SIG-M5 treated with dmso at 0.1 percent for 504 hours (cell line): ENCODE results near the gene SLFN11.
"Not testable (repeated sequence)": the region's sequence is repeated elsewhere in the genome, so short reads cannot be mapped to it uniquely, and the experiment has no call there.

ENCODE experiments used
- DNase-seq: peaks from one replicate; lab custom pipeline; 2025; ENCODE audit not compliant: unreplicated experiment; lab: John Stamatoyannopoulos, UW

Gene SLFN11, protein sequence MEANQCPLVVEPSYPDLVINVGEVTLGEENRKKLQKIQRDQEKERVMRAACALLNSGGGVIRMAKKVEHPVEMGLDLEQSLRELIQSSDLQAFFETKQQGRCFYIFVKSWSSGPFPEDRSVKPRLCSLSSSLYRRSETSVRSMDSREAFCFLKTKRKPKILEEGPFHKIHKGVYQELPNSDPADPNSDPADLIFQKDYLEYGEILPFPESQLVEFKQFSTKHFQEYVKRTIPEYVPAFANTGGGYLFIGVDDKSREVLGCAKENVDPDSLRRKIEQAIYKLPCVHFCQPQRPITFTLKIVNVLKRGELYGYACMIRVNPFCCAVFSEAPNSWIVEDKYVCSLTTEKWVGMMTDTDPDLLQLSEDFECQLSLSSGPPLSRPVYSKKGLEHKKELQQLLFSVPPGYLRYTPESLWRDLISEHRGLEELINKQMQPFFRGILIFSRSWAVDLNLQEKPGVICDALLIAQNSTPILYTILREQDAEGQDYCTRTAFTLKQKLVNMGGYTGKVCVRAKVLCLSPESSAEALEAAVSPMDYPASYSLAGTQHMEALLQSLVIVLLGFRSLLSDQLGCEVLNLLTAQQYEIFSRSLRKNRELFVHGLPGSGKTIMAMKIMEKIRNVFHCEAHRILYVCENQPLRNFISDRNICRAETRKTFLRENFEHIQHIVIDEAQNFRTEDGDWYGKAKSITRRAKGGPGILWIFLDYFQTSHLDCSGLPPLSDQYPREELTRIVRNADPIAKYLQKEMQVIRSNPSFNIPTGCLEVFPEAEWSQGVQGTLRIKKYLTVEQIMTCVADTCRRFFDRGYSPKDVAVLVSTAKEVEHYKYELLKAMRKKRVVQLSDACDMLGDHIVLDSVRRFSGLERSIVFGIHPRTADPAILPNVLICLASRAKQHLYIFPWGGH

DNA sequence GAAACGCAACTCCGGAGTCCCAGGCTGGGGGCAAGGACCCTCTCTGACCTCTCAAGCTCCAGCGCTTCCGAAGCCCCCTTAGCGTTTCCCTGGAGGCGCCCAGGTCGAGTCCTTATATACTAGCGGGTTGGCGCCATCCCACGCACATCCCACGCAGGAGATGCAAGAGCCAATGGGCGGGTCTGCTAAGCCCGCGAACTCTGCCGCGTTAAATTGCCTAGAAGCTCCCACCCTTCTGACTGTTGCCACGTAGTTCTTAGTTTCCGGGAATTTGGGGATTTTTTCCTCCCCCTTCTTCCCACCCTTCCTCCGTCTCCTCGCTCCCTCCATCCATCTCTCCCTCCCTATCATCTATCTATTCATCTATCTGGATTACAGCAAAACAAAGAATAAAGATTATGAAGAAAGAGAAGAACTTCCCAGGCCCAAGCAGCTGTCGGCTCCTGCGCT is at the start of gene SLFN11:
SLFN11 (minus strand) TSS at position 88 of the 450 bp plus-strand sequence. CDS start 9,814 bp downstream, outside the sequence.
- peak; percentile 78 for DNase-seq

DNA sequence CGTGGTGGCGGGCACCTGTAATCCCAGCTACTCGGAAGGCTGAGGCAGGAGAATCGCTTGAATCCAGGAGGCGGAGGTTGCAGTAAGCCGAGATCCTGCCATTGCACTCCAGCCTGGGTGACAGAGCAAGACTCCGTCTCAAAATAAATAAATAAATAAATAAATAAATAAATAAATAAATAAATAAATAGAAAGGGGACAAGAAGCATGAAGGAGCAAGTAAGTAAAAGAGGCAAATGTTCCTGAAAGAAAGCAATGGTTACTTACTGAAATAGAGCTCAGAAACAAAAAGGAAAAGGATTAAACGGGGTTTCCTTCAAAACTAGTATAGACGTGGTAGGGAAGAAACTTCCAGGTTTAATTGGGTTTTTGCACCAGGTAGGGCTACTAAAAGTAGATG is 47.6 kb upstream of the SLFN11 start:
- not testable (repeated sequence) for DNase-seq

DNA sequence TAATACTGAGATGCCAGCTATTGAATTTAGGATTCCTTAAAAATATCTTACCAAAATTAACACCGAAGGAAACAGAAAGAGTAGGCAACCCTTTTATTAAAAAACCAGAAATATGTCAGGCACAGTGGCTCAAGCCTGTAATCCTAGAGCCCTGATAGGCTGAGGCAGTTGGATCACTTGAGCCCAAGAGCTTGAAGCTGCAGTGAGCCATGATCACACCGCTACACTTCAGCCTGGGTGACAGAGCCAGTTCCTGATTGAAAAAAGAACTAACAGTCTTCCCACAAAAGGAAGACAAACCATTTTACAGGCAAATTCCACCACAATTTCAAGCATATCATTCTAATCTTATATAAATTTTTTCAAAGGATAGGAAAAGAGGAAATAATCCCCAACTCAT is 43.2 kb upstream of the SLFN11 start:
- DNase-seq = no peak

DNA sequence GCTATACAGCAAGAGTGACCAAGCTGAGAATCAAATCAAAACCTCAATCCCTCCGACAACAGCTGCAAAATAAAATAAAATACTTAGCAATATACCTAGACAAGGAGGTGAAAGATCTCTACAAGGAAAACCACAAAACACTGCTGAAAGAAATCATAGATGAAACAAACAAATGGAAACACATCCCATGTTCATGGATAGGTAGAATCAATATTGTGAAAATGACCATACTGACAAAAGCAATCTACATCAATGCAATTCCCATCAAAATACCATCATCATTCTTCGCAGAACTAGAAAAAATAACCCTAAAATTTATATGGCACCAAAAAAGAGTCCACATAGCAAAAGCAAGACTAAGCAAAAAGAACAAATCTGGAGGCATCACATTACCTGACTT is 41.3 kb upstream of the SLFN11 start:
- DNase-seq = not testable (repeated sequence)

- no peak for DNase-seq
Measured at GRCh38 chr17:35414247-35414646, 40.8 kb upstream of the SLFN11 start.

- DNase-seq = no peak
Measured at GRCh38 chr17:35407531-35407930, 34.1 kb upstream of the SLFN11 start.

- no peak for DNase-seq
Measured at GRCh38 chr17:35406568-35406967, 33.1 kb upstream of the SLFN11 start.

GRCh38 chr17:35404360-35404759 is 30.9 kb upstream of the SLFN11 start:
- DNase-seq = no peak

- DNase-seq = not testable (repeated sequence)
Measured at GRCh38 chr17:35393783-35394182, 20.4 kb upstream of the SLFN11 start.

DNA sequence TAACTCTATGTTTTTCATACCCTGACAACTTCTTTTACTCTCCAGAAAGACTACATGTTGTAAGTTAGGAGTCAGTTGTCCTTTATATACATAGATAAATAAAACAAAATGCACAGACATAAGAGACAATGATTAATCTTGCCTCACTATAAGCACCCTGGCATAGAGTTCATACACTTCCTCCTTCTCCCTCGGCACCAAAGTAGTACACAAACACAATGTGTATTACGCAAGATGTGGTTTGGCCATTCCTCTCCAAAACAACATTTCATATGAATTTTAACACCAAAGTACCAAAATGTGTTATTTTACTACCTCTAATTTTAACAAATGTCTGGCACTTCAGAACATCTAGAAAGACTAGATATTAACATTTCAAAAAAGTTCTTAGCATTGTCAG is 17.2 kb upstream of the SLFN11 start:
- DNase-seq = peak; percentile 78

DNA sequence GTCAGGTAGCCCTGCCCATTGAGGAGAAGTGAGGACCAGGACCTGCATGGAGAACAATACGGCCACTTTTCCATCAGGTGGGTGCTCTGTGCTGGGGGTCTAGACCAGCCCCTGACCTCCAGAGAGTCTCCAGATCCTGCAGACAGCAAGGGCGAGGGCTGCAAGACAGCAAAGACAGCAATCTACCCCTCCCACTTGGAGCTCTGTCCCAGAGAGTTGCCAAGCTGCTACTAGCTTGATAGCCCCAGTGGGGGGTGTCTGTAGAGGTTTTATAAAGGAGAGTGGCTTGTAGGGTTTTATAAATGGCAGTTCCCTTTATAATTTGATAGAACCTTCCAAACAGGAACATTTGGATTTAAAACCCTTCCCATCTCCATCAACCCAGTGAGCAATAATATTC is 16.7 kb upstream of the SLFN11 start:
- DNase-seq = no peak

- no peak for DNase-seq
Measured at GRCh38 chr17:35387496-35387895, 14.1 kb upstream of the SLFN11 start.

- DNase-seq = no peak
Measured at GRCh38 chr17:35377706-35378105, 4.3 kb upstream of the SLFN11 start.

DNA sequence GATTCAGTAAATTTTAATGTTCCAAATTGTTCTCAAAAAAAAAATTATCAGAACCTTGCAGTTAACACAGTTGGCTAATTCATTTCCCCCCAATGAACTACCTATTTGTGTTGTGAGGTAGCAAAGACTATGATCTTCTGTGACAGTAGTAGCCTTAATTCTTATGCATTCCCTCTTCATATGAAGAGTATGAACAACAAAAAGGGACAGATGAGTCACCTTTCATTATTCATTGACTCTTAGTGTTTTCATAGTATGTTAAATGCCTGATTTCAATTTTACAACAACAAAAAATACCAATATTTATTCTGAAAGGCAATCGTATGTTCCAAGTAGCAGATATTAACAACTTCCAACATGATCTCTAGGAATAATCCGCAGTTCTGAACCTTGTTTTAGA is 3.6 kb upstream of the SLFN11 start:
- no peak for DNase-seq

GRCh38 chr17:35376245-35376644 is 2.8 kb upstream of the SLFN11 start:
- DNase-seq = peak; percentile 77

- no peak for DNase-seq
Measured at GRCh38 chr17:35374766-35375344, 1.4 kb upstream of the SLFN11 start.

- DNase-seq = peak; percentile 45
Measured at GRCh38 chr17:35373984-35374765, 754 bp upstream of the SLFN11 start.

- DNase-seq = peak; percentile 48
Measured at GRCh38 chr17:35372846-35373533, 431 bp downstream of the SLFN11 start.

DNA sequence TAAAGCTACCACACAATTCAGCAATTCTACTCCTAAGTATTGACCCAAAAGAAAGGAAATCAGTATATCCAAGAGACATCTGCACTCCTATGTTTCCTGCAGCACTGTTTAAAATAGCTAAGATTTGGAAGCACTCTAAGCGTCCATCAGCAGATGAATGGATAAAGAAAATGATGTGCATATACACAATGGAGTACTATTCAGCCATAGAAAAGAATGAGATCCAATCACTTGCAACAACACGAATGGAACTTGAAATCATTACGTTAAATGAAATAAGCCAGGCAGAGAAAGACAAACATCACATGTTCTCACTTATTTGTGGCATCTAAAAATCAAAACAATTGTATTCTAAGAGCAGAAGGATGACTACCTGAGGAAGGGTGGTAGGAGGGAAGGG is 1.5 kb downstream of the SLFN11 start:
- no peak for DNase-seq
